Measurements from ENCODE around the gene TIMD4.

The TIMD4 gene

DNA sequence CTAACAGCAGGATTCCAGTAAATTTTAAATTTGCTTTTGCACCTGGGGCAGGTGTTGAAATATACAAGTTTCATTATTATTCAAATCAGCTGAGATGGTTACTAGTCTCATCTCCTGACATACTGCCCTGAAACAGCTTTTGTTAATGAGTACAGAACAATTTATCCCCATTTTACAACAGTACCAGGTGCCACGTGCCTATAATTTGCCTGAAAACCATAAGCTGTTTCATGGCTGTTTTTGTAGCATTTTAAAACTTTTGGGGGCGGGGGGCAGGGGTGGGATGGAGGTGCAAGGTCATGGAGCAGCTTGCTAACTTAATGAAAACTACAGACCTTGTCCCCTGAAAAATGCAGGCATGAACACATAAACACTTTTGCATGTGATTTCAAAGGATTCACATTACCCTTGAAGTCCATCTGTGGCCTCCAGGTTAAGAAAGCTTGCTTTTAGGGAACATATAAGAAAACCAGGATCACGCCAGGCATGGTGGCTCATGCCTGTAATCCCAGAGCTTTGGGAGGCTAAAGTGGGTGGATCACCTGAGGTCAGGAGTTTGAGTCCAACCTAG is 42.1 kb downstream of the TIMD4 start:
- no peak for DNase-seq

DNA sequence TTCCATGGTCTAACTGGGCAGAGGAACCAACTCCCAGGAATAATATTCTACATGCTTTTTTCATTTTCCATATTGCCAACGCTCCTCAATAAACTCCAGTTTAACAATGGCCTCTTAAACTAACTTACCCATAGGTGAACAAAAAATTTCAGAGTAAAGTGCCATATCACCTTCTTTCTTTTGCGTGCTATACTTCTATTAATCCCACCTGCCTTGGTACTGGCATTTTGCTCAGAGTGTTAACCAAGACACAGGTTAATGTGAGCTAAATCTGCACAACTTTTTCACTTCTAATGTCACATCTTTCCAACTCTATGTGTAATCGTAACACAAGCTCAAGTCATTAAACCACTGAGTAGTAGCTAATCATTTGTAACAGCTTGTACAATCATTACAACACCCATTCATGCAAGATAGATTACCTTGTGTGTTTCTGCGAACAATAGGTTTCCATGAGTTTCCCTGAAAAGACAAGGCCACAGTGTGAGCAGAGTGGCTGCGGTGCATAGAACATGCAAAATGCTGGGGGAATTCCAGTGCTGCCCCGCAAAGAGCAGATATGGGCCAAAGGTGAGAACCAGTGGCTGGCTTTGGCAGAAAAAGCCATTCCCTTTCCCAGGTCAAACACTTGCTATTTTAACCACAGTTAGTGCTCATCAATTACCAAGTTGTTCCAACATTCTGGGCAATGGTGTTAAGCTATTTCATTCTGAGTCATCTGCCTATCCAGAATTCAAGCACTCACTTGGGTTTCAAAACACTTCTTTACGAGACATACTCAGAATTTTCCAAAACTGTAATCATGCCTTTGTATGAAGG is 42.8 kb downstream of the TIMD4 start:
- DNase-seq, result peak; percentile 70

DNA sequence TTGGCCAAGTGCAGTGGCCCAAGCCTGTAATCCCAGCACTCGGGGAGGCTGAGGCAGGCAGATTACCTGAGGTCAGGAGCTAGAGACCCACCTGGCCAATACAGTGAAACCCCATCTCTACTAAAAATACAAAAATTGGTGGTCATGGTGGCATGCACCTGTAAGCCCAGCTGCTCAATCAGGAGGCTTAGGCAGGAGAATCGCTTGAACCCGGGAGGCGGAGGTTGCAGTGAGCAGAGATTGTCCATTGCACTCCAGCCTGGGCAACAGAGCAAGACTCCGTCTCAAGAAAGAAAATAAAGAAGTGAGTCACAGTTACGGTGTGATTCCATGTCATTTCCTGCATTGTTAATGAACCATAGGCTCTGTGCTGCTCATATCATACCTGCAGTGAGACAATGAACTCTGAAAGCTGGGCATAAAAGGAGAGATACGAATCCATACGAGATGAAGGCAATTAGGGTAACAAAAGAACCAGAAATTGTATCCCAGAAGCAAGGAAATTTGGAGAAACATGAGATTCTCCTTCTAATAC is 44.6 kb downstream of the TIMD4 start:
- DNase-seq, result no peak

DNA sequence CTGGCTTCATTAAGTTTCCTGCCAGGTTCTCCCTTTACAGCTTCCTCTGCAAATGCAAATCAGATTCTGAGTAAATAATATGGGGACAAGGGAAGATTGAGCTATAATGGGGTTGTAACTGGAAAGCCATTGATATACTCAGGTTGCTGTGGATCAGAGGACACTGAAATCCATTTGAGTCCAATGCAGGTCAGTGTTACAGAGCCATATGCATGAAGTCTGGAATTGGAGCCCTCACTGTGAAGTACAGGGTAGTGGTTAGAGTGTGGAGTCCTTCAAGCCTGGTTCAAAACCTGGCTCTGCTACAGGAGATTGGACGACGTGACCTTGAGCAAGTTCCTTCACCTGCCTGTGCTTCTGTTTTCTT is 48.7 kb downstream of the TIMD4 start:
- no peak for DNase-seq

DNA sequence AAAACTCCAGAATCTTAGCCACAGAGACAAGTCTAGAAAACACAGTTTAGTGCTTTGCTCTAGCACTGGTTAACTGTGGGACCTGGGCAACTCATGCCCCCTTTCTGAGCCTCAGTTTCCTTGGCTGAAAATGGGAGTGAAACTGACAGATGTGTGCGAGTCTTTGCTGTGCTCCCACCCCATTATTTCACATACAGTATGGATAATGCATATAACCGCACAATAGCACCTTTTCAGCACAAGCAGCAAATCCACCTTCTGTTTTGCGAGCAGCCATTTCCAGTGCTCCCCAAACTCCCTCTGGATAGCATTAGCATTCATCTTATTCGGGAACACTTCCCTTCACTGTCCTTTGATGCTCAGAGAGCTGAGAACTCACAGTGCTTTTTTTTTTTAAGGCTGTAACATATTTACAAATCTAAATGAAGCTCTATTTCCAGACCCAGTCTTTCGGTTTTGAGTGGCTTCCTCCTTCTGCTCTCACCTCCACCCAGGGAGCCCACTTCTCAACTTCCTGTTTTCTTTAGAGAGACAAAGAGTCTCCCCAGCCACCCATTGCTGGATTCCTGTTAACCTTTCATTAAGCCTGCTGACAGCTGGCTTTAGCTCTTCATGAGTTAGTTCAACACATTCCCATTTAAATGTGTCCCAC is 49.2 kb downstream of the TIMD4 start:
- peak; percentile 21 for DNase-seq

GRCh38 chr5:156913355-156913718 is 49.7 kb downstream of the TIMD4 start:
- no peak for DNase-seq

- no peak for DNase-seq
Observed at GRCh38 chr5:156912869-156913268, 50.2 kb downstream of the TIMD4 start.

GRCh38 chr5:156909180-156909579 is 53.8 kb downstream of the TIMD4 start:
- DNase-seq, result no peak

- DNase-seq, result no peak
Observed at GRCh38 chr5:156907667-156908066, 55.4 kb downstream of the TIMD4 start.

DNA sequence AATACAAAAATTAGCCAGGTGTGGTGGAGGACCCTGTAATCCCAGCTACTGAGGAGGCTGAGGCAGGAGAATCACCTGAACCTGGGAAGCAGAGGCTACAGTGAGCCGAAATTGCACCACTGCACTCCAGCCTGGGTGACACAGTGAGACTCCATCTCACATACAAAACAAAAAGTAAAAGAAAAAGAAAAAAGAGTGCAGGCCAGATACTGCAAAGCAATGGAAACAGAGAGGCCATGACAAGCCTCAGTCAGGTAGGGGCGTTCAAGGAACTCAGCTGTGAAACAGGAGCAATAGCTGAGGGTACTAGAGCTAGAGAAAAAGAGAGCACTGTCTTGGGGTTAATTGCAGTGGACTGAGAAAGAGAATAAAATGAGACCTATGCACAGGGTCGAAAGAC is 56.2 kb downstream of the TIMD4 start:
- no peak for DNase-seq

DNA sequence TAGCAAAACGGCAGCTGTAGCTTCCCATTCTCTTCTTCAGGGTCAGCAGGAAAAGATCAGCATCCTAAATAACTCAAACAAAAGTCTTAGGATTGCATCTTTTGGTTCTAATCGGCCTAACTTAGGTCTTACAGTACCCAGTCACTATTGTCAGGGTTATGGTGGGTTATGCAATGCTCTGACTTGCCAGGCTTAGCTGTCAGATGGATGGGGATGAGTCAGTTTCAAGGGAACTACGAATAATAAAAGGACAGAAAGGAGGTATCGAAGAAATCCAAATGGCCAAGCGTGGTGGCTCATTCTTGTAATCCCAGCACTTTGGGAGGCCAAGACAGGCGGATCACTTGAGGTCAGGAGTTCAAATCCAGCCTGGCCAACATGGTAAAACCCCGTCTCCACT is 66.5 kb downstream of the TIMD4 start:
- no peak for DNase-seq

GRCh38 chr5:156893517-156893916 is 69.5 kb downstream of the TIMD4 start:
- no peak for DNase-seq

GRCh38 chr5:156892864-156893263 is 70.2 kb downstream of the TIMD4 start:
- DNase-seq, result no peak

DNA sequence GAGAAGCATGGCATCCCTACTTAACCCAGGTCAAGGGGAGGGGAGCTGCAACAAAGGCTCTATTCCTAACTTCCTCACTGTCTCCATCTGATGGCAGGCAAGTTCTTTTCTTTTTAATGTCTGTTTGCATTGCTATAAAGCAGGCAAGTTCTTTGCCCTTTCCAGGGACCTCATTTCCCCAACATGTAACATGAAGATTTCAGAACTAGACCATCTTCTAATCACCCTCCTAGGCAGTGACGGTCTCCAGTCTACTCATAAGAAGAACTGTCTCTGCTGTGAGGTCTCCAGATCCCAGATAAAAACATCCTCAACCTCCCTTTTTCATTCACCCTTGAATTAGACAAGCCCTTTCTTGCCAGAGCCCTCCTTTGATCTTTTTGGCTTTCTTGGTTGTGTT is 70.8 kb downstream of the TIMD4 start:
- no peak for DNase-seq

DNA sequence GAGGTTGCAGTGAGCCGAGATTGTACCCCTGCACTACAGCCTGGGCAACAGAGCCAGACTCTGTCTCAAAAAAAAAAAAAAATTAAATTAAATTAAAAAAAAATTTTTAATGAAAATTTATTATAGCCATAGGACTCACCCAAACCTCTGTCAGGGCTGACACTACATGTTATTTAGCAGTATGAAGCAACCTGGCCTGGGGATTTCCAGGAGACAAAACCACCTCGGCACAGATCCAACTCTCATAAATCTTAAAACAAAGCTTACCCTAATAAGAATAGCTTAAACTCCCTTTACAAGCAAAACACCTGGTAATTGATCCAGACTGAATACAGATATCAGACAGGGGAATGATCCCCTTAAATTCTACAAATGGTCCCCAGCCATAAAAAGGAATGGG is 74.5 kb downstream of the TIMD4 start:
- no peak for DNase-seq

GRCh38 chr5:156883316-156883875 is 79.6 kb downstream of the TIMD4 start:
- no peak for DNase-seq

DNA sequence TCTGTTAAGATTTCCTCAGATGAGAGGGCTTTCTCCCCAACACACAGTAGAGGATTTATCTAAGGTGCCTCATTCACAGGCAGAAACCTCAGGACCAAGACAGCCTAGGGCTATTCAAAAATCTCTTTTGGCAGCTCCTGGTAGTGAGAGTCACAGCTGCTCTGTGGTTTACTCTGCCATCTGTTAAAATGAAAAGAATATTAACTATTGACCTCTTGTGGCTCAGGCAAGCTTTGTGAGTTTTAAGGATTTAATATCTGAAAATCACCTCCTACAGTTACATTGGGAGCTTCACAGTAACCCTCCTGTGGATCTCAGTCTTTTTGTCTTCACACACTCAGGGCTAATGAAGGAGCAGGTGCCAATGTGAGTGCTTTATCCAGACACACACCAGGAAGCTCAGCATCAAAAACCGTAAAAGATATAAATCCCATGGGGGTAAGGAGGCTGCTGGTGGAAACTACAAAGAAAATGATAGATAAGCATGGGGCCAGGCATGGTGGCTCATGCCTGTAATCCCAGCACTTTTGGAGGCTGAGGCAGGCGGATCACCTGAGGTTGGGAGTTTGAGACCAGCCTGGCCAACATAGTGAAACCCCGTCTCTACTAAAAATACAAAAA is 83.3 kb downstream of the TIMD4 start:
- DNase-seq, result no peak

GRCh38 chr5:156871212-156871611 is 91.8 kb downstream of the TIMD4 start:
- no peak for DNase-seq

GRCh38 chr5:156870498-156870839 is 92.6 kb downstream of the TIMD4 start:
- DNase-seq, result no peak
